Stimulated activated CD4-positive, alpha-beta T cell treated with anti-CD3 and anti-CD28 coated beads, Interleukin-1b, Interleukin-23, amount 100 ng/mL, for 4 hours (primary cell): ENCODE data around the gene AAGAB.

Experiments
- DNase-seq, 2 donors: peaks; one replicate each; pipeline ENCODE4 v3.0.0-alpha.2; 2020; ENCODE audit warnings: low read depth in 2 of 2

Gene AAGAB

GRCh38 chr15:67208396-67208795, 46.1 kb downstream of the AAGAB start:
- no peak for DNase-seq

- no peak for DNase-seq
Observed at GRCh38 chr15:67207555-67208207, 46.8 kb downstream of the AAGAB start.

- DNase-seq, result no peak
Observed at GRCh38 chr15:67202991-67203390, 51.5 kb downstream of the AAGAB start.

GRCh38 chr15:67202091-67202490, 52.4 kb downstream of the AAGAB start:
- DNase-seq, result no peak

GRCh38 chr15:67201136-67201535, 53.3 kb downstream of the AAGAB start:
- DNase-seq, result no peak

- DNase-seq, result no peak
Observed at GRCh38 chr15:67199881-67200763, 54.3 kb downstream of the AAGAB start.

GRCh38 chr15:67199391-67199790, 55.1 kb downstream of the AAGAB start:
- no peak for DNase-seq

- no peak for DNase-seq
Observed at GRCh38 chr15:67198157-67198754, 56.2 kb downstream of the AAGAB start.

GRCh38 chr15:67197364-67197695, 57.1 kb downstream of the AAGAB start:
- DNase-seq, result no peak

- DNase-seq, result no peak
Observed at GRCh38 chr15:67196672-67197363, 57.6 kb downstream of the AAGAB start.

GRCh38 chr15:67196222-67196621, 58.2 kb downstream of the AAGAB start:
- DNase-seq, result no peak

- no peak for DNase-seq
Observed at GRCh38 chr15:67195305-67195704, 59.2 kb downstream of the AAGAB start.

- DNase-seq, result no peak
Observed at GRCh38 chr15:67194171-67195114, 60.0 kb downstream of the AAGAB start.

GRCh38 chr15:67193223-67193990, 61.1 kb downstream of the AAGAB start:
- no peak for DNase-seq

- DNase-seq, result no peak
Observed at GRCh38 chr15:67192185-67192820, 62.2 kb downstream of the AAGAB start.

- DNase-seq, result no peak
Observed at GRCh38 chr15:67190813-67191212, 63.6 kb downstream of the AAGAB start.

- DNase-seq, result no peak
Observed at GRCh38 chr15:67190326-67190725, 64.1 kb downstream of the AAGAB start.

GRCh38 chr15:67189326-67190051, 65.0 kb downstream of the AAGAB start:
- no peak for DNase-seq

- DNase-seq, result no peak
Observed at GRCh38 chr15:67188551-67189218, 65.8 kb downstream of the AAGAB start.
